PC-3 (cell line): ENCODE measurements around the gene TMEM14A.

ENCODE experiments used
- CTCF ChIP-seq: fragments of 300-600 bp; sonication (generic); conservative IDR thresholded peaks from 2 replicates; pipeline ENCODE4 v1.5.1; 2017; ENCODE audit warnings: antibody characterized with exemption, low read depth, mild to moderate bottlenecking, low read length
- EZH2 ChIP-seq: fragments of 300-600 bp; sonication (generic); IDR thresholded peaks from one replicate; pipeline ENCODE4 v1.6.1; 2017; ENCODE audit warnings: antibody characterized with exemption, mild to moderate bottlenecking, low read length; ENCODE audit not compliant: unreplicated experiment
- EZH2phosphoT487 ChIP-seq: fragments of 300-600 bp; sonication (generic); IDR thresholded peaks from 2 replicates; pipeline ENCODE4 v1.6.1; 2018; ENCODE audit warnings: mild to moderate bottlenecking, antibody characterized with exemption, low read length, borderline replicate concordance

- TF ChIP-seq EZH2 (no peak), CTCF (no peak), EZH2phosphoT487 (no peak)
Measured at GRCh38 chr6:52731719-52732118, 60.8 kb downstream of the TMEM14A start.
